Testis (tissue), 3 donors: ENCODE measurements around the gene SIAH2. TPM values are rescaled to one million over a fixed set of nuclear protein-coding genes. Genes with fewer than 3 reads are reported as not detected.

Source experiments
- DNase-seq: peaks from one replicate; pipeline ENCODE4 v3.0.0-alpha.2; 2019
- H3K27ac ChIP-seq, 2 donors: fragments of 200-600 bp; sonication (generic); one replicate each; pipeline ENCODE4 v1.5.1; 2019
- H3K27me3 ChIP-seq: fragments of 200-600 bp; sonication (generic); one replicate; pipeline ENCODE4 v1.5.1; 2019
- H3K36me3 ChIP-seq: fragments of 200-600 bp; sonication (generic); one replicate; pipeline ENCODE4 v1.5.1; 2017; ENCODE audit warnings: low read depth; ENCODE audit errors: missing control alignments
- H3K4me1 ChIP-seq: fragments of 200-600 bp; sonication (generic); one replicate; pipeline ENCODE4 v1.5.1; 2019
- H3K4me3 ChIP-seq, 2 donors: fragments of 200-600 bp; sonication (generic); one replicate each; pipeline ENCODE4 v1.5.1; 2017 to 2019
- H3K9me3 ChIP-seq: fragments of 200-600 bp; sonication (generic); one replicate; pipeline ENCODE4 v1.5.1; 2017
- CTCF ChIP-seq, 3 experiments: fragments of 450-650 bp in 2 of 3; fragments of 200-600 bp in 1 of 3; sonication (generic) in 1 of 3; IDR thresholded peaks; one replicate each; pipeline ENCODE4 v1.5.1; 2016 to 2019; ENCODE audit warnings: antibody characterized with exemption in 3 of 3, mild to moderate bottlenecking in 2 of 3, moderate library complexity in 1 of 3
- POLR2A ChIP-seq: fragments of 450-650 bp; IDR thresholded peaks from one replicate; pipeline ENCODE4 v1.6.1; 2017; ENCODE audit warnings: antibody characterized with exemption, mild to moderate bottlenecking, moderate library complexity
- WGBS, 2 donors: methylation state at CpG; one replicate each; pipeline ENCODE4 v1.1.5; 2018; 5-methylcytosine and 5-hydroxymethylcytosine counted together
- intact Hi-C: fragments of 100-400 bp; cut with DNase I; formaldehyde crosslinking; loops from one replicate; pipeline ENCODE4 v1.15.1; 2023; ENCODE audit warnings: low total_unique reads
- polyA plus RNA-seq: library from polyadenylated mRNA; stranded (reverse); fragments of 350-450 nt; fragmentation: Illumina TruSeq; extraction: RNeasy Lipid Tissue Mini Kit (QIAGEN cat#74804); gene quantifications from one replicate; pipeline ENCODE4 v1.2.3, GENCODE V29; 2014; ENCODE audit warnings: low read depth, low replicate concordance; ENCODE audit not compliant: insufficient read depth
- total RNA-seq, 2 donors: library from RNA; depleted of rRNA; stranded (reverse); fragments of >200 nt; gene quantifications; one replicate each; pipeline ENCODE4 v1.2.3, GENCODE V29; 2016

Gene SIAH2
- total and polyA plus RNA-seq, 3 donors from 2014 or later, result 17.5 to 46.1 (median 37.5) TPM

- intact Hi-C loops, result no loop called here
- H3K4me3 ChIP-seq, result no peak overlapping the region
- DNase-seq, result no peak
- peaks cover 20% of the 10 kb centered on the region for H3K4me1 ChIP-seq
- no peaks in the 10 kb centered on the region for H3K9me3 ChIP-seq
- H3K27ac ChIP-seq, result no peak overlapping the region
- TF ChIP-seq CTCF (IDR thresholded peaks at IDR 0.05) (no peak), POLR2A (no peak)
- no peaks in the 10 kb centered on the region for H3K36me3 ChIP-seq
- WGBS, 2 donors, result 81 to 89% methylated on average over 3 of the region's 3 CpGs
- H3K27me3 ChIP-seq, result no peaks in the 10 kb centered on the region
These were observed 3.8 kb upstream of the SIAH2 start for GRCh38 chr3:150766742-150767141.

- H3K36me3 ChIP-seq, result no peaks in the 10 kb centered on the region
- TF ChIP-seq POLR2A (no peak), CTCF (IDR thresholded peaks at IDR 0.05) (no peak)
- peaks cover 15% of the 10 kb centered on the region for H3K4me1 ChIP-seq
- no peak overlapping the region for H3K27ac ChIP-seq
- H3K27me3 ChIP-seq, result no peaks in the 10 kb centered on the region
- H3K4me3 ChIP-seq, result no peak overlapping the region
- H3K9me3 ChIP-seq, result no peaks in the 10 kb centered on the region
- no peak for DNase-seq
- intact Hi-C loops, result no loop called here
- WGBS, 2 donors, result 86 to 87% methylated on average over 8 of the region's 8 CpGs
These were observed 3.2 kb upstream of the SIAH2 start for GRCh38 chr3:150765949-150766720.

GRCh38 chr3:150764967-150765366 is 2.0 kb upstream of the SIAH2 start:
- Histone ChIP-seq H3K9me3 (no peaks in the 10 kb centered on the region), H3K27me3 (no peaks in the 10 kb centered on the region), H3K4me3 (no peak overlapping the region), H3K4me1 (peaks cover 6% of the 10 kb centered on the region), H3K27ac (no peak overlapping the region), H3K36me3 (no peaks in the 10 kb centered on the region)
- intact Hi-C loops, result no loop called here
- 80 to 83% methylated on average over 2 of the region's 2 CpGs for WGBS, 2 donors
- no peak for DNase-seq
- TF ChIP-seq POLR2A, result no peak

GRCh38 chr3:150764566-150764965 is 1.6 kb upstream of the SIAH2 start:
- intact Hi-C loops, result no loop called here
- DNase-seq, result no peak
- peak overlapping the region in 1 of 2 donors; percentile 93 for H3K27ac ChIP-seq
- no peaks in the 10 kb centered on the region for H3K27me3 ChIP-seq
- H3K4me3 ChIP-seq, result no peak overlapping the region
- WGBS, 2 donors, result 27 to 33% methylated on average over 5 of the region's 5 CpGs
- TF ChIP-seq CTCF (IDR thresholded peaks at IDR 0.05) (no peak), POLR2A (no peak)
- no peaks in the 10 kb centered on the region for H3K9me3 ChIP-seq
- peaks cover 8% of the 10 kb centered on the region for H3K4me1 ChIP-seq
- no peaks in the 10 kb centered on the region for H3K36me3 ChIP-seq

GRCh38 chr3:150763841-150764483 is 993 bp upstream of the SIAH2 start:
- 5 to 6% methylated on average over 26 to 27 of the region's 27 CpGs for WGBS, 2 donors
- peak overlapping the region; percentile 80 to 87 for H3K4me3 ChIP-seq
- intact Hi-C loops, result no loop called here
- TF ChIP-seq POLR2A (no peak), CTCF (IDR thresholded peaks at IDR 0.05) (peak in 2 of 3 experiments; percentile 41 to 42)
- peaks cover 8% of the 10 kb centered on the region for H3K4me1 ChIP-seq
- H3K27me3 ChIP-seq, result no peaks in the 10 kb centered on the region
- no peaks in the 10 kb centered on the region for H3K9me3 ChIP-seq
- H3K36me3 ChIP-seq, result no peaks in the 10 kb centered on the region
- DNase-seq, result peak; percentile 74
- H3K27ac ChIP-seq, result peak overlapping the region; percentile 89 to 93
